Osteoblast (primary cell): ENCODE results near the gene CCL21. TPM values are rescaled to one million over a fixed set of nuclear protein-coding genes. Genes with fewer than 3 reads are reported as not detected.

ENCODE experiments used
- DNase-seq: peaks from one replicate; pipeline ENCODE4 v3.0.0; 2011; ENCODE audit warnings: low spot score, mixed read lengths; ENCODE audit not compliant: insufficient read length; ENCODE audit errors: missing footprints
- H2AFZ ChIP-seq: 2 replicates; pipeline ENCODE4 v1.6.0; 2011; ENCODE audit warnings: mild to moderate bottlenecking, low read length
- H3K27ac ChIP-seq: 2 replicates; pipeline ENCODE4 v1.5.1; 2011; ENCODE audit warnings: mild to moderate bottlenecking, low read depth, low read length, moderate library complexity
- H3K27me3 ChIP-seq: 2 replicates; pipeline ENCODE4 v1.6.0; 2012; ENCODE audit warnings: mild to moderate bottlenecking, control low read depth, inconsistent platforms, low read length, moderate library complexity; ENCODE audit not compliant: insufficient read depth
- H3K36me3 ChIP-seq: 2 replicates; pipeline ENCODE4 v1.5.1; 2011; ENCODE audit warnings: mild to moderate bottlenecking, low read length, control low read depth, moderate library complexity; ENCODE audit not compliant: insufficient read depth
- H3K4me1 ChIP-seq: 2 replicates; pipeline ENCODE4 v1.5.1; 2011; ENCODE audit warnings: mild to moderate bottlenecking, low read length, control low read depth, moderate library complexity; ENCODE audit not compliant: insufficient read depth
- H3K4me2 ChIP-seq: 2 replicates; pipeline ENCODE4 v1.6.0; 2011; ENCODE audit warnings: mild to moderate bottlenecking, low read length; ENCODE audit not compliant: insufficient read depth
- H3K4me3 ChIP-seq: fragments of 200-600 bp; sonication (generic); 3 replicates; pipeline ENCODE4 v1.5.1; 2012; ENCODE audit warnings: mild to moderate bottlenecking, low read length, inconsistent platforms; ENCODE audit not compliant: insufficient read depth
- H3K79me2 ChIP-seq: 2 replicates; pipeline ENCODE4 v1.6.0; 2012; ENCODE audit warnings: mild to moderate bottlenecking, low read length, control low read depth, inconsistent platforms; ENCODE audit not compliant: insufficient read depth
- H3K9me3 ChIP-seq: 2 replicates; pipeline ENCODE4 v1.5.1; 2011; ENCODE audit warnings: low read depth, low read length, control low read depth
- H4K20me1 ChIP-seq: 2 replicates; pipeline ENCODE4 v1.6.0; 2012; ENCODE audit warnings: mild to moderate bottlenecking, low read length, control low read depth; ENCODE audit not compliant: insufficient read depth
- CTCF ChIP-seq: IDR thresholded peaks from 2 replicates; pipeline ENCODE4 v1.5.1; 2011; ENCODE audit warnings: mild to moderate bottlenecking, low read depth, low read length, moderate library complexity; ENCODE audit errors: extremely low read depth
- total RNA-seq: library from RNA; depleted of rRNA; stranded (reverse); fragments of >200 nt; gene quantifications from 2 replicates; pipeline ENCODE4 v1.2.3, GENCODE V29; 2012

Gene CCL21
- total RNA-seq, 1 donor, result not detected

GRCh38 chr9:34665067-34665380, 44.9 kb downstream of the CCL21 start:
- Histone ChIP-seq H4K20me1 (peaks cover 3% of the 10 kb centered on the region), H3K27ac (peak overlapping the region; percentile 60)
- TF ChIP-seq CTCF, result no peak

GRCh38 chr9:34664281-34665066, 45.5 kb downstream of the CCL21 start:
- H3K4me1 ChIP-seq, result peaks cover 12% of the 10 kb centered on the region
- H4K20me1 ChIP-seq, result peaks cover 3% of the 10 kb centered on the region
- H3K4me2 ChIP-seq, result peak overlapping the region; percentile 83
- no peaks in the 10 kb centered on the region for H3K36me3 ChIP-seq
- peak; percentile 97 for DNase-seq
- H3K27me3 ChIP-seq, result no peaks in the 10 kb centered on the region
- no peaks in the 10 kb centered on the region for H3K9me3 ChIP-seq
- peak overlapping the region; percentile 60 for H3K27ac ChIP-seq
- peak overlapping the region; percentile 74 for H2AFZ ChIP-seq
- peaks cover 21% of the 10 kb centered on the region for H3K79me2 ChIP-seq
- peak; percentile 100 for TF ChIP-seq CTCF
- H3K4me3 ChIP-seq, result peak overlapping the region; percentile 94

More at GRCh38 chr9:34665067-34665380, 44.9 kb downstream of the CCL21 start:
- Histone ChIP-seq H2AFZ (peak overlapping the region; percentile 74), H3K9me3 (no peaks in the 10 kb centered on the region), H3K36me3 (no peaks in the 10 kb centered on the region), H3K79me2 (peaks cover 21% of the 10 kb centered on the region), H3K4me1 (peaks cover 12% of the 10 kb centered on the region), H3K4me2 (peak overlapping the region; percentile 83), H3K27me3 (no peaks in the 10 kb centered on the region), H3K4me3 (peak overlapping the region; percentile 94)
- DNase-seq, result no peak

GRCh38 chr9:34663303-34663605, 46.7 kb downstream of the CCL21 start:
- Histone ChIP-seq H4K20me1 (peaks cover 3% of the 10 kb centered on the region), H3K79me2 (peaks cover 20% of the 10 kb centered on the region), H3K4me1 (peaks cover 12% of the 10 kb centered on the region), H3K27ac (no peak overlapping the region), H2AFZ (no peak overlapping the region), H3K4me2 (no peak overlapping the region), H3K27me3 (no peaks in the 10 kb centered on the region), H3K4me3 (no peak overlapping the region), H3K9me3 (no peaks in the 10 kb centered on the region), H3K36me3 (no peaks in the 10 kb centered on the region)
- TF ChIP-seq CTCF, result no peak
- peak; percentile 48 for DNase-seq

- Histone ChIP-seq H3K4me2 (no peak within 1 kb of the TSS), H3K27ac (no peak within 1 kb of the TSS), H3K79me2 (peaks cover 16% of the 10 kb centered on the region), H3K36me3 (no peaks in the 10 kb centered on the region), H3K9me3 (no peaks in the 10 kb centered on the region), H3K4me1 (peaks cover 12% of the 10 kb centered on the region), H4K20me1 (peaks cover 1% of the 10 kb centered on the region), H3K27me3 (no peaks in the 10 kb centered on the region), H3K4me3 (no peak within 1 kb of the TSS), H2AFZ (no peak within 1 kb of the TSS)
- TF ChIP-seq CTCF, result no peak
- peak; percentile 73 for DNase-seq
Observed at GRCh38 chr9:34662526-34663302, 47.2 kb downstream of the CCL21 start, which contains the start of gene CCL27. Gene CCL27, minus strand, starts transcription at chr9:34662657. Its CDS starts 24 bp downstream, at chr9:34662633.
